ENCODE data around the gene FAM209B. TPM values are rescaled to one million over a fixed set of nuclear protein-coding genes. Genes with fewer than 3 reads are reported as not detected.

The FAM209B gene
- total and polyA plus RNA-seq, 9 of the 15 experiments (the other 6 are each of a cell fraction or from before 2014, with no cell fraction given): 0.34 to 0.40 (median 0.36) TPM; not detected in 6

GRCh38 chr20:56575961-56576360 is 42.9 kb downstream of the FAM209B start:
- H3K9me3 ChIP-seq (replicated peaks; ENCODE audit: control insufficient read depth, insufficient read depth, low read depth, low read length): no peaks in the 10 kb centered on the region
- CTCF ChIA-PET (ENCODE audit: low intra/inter-chr PET ratio): no interaction called here
- no peak overlapping the region for H2AFZ ChIP-seq (ENCODE audit: low read depth, low read length)
- DNase-seq (ENCODE audit: extremely low read depth in 1 of 4, low spot score in 3 of 4) (no peak), ATAC-seq (no peak), FAIRE-seq (no peak)
- in situ Hi-C loops (cut with MboI): loop anchor here (25.0 kb wide), 1 partner anchor 1914 kb away; no protein-coding TSS in a partner anchor
- no peaks in the 10 kb centered on the region for H3K79me2 ChIP-seq (ENCODE audit: control insufficient read depth, insufficient read depth, low read length)
- H3K9me1 ChIP-seq (ENCODE audit: control insufficient read depth, insufficient read depth, low read length): no peaks in the 10 kb centered on the region
- H3K9ac ChIP-seq (ENCODE audit: insufficient read depth in 1 of 2, low read depth in 2 of 2, low read length in 2 of 2): no peak overlapping the region
- TF ChIP-seq NR2C2 (CRISPR knock-in tag; IDR thresholded peaks at IDR 0.05) (no peak), NR2C2 (tag; IDR thresholded peaks at IDR 0.05) (no peak), MLX (CRISPR knock-in tag; conservative IDR thresholded peaks at IDR 0.05) (no peak), ZNF696 (CRISPR knock-in tag; conservative IDR thresholded peaks at IDR 0.05) (no peak), LEF1 (IDR thresholded peaks at IDR 0.05) (no peak), NEUROD1 (IDR thresholded peaks at IDR 0.05; ENCODE audit: borderline replicate concordance, low read depth, low read length, partially characterized antibody) (no peak), HSF4 (CRISPR knock-in tag; IDR thresholded peaks at IDR 0.05; ENCODE audit: borderline replicate concordance) (no peak), HNRNPL (IDR thresholded peaks at IDR 0.05; ENCODE audit: low read depth, low read length) (no peak)
- H3K4me3 ChIP-seq: no peak overlapping the region
- H3K27ac ChIP-seq (ENCODE audit: extremely low read depth, low read depth, low read length): no peak overlapping the region
- peaks cover 7 to 47% of the 10 kb centered on the region in 2 experiments; a peak in 3 of 5 replicates for H3K27me3 ChIP-seq (ENCODE audit: control insufficient read depth in 2 of 2, insufficient read depth in 2 of 2, low read length in 2 of 2)
- no peak overlapping the region for H3K4me2 ChIP-seq (ENCODE audit: insufficient read depth, low read length)
- intact Hi-C loops (cut with micrococcal nuclease): loop anchor here (5.0 kb wide), 1 partner anchor 229 kb away; no protein-coding TSS in a partner anchor
- H3K36me3 ChIP-seq (ENCODE audit: control insufficient read depth, insufficient read depth, low read length): no peaks in the 10 kb centered on the region
- no peaks in the 10 kb centered on the region for H4K20me1 ChIP-seq (replicated peaks; ENCODE audit: control insufficient read depth, insufficient read depth, low read length)
- no peaks in the 10 kb centered on the region; a peak in 1 of 5 replicates for H3K4me1 ChIP-seq (replicated peaks in 1 of 2; ENCODE audit: control insufficient read depth in 2 of 2, insufficient read depth in 2 of 2, low read length in 2 of 2)
- 0% methylated on average over 1 of the region's 4 CpGs for WGBS (ENCODE audit: insufficient coverage, low coverage, missing lambda C conversion rate)
- no TSS peak for BruUV-seq (replicated peaks)
- POLR2A ChIA-PET: interaction anchor here (0.5 to 0.8 kb wide), 4 partner anchors 8 to 164 kb away, joined by 3 read pairs; partner anchors contain the start of gene CASS4

All from K562 (cell line).